ENCODE results near the gene CRYGS.
"Not testable (repeated sequence)": the region's sequence is repeated elsewhere in the genome, so short reads cannot be mapped to it uniquely, and the experiment has no call there.

Gene CRYGS

GRCh38 chr3:186569779-186570095 is 25.6 kb upstream of the CRYGS start:
- TF ChIP-seq POLR2A (IDR thresholded peaks at IDR 0.05; ENCODE audit: extremely low read depth, insufficient read length) (no peak), MYC (IDR thresholded peaks at IDR 0.05; ENCODE audit: low read depth, low read length) (no peak), MAX (IDR thresholded peaks at IDR 0.05; ENCODE audit: low read depth, low read length) (no peak), CTCF (IDR thresholded peaks at IDR 0.05; ENCODE audit: low read depth, low read length) (no peak)
- peak overlapping the region; percentile 98 for H3K4me3 ChIP-seq (ENCODE audit: low read depth, low read length)
- no peak for DNase-seq (ENCODE audit: low read depth)

GRCh38 chr3:186569361-186569760 is 25.2 kb upstream of the CRYGS start:
- H3K4me3 ChIP-seq (ENCODE audit: low read depth, low read length): peak overlapping the region; percentile 98
- not testable (repeated sequence) for DNase-seq (ENCODE audit: low read depth)

GRCh38 chr3:186567072-186567921 is 23.1 kb upstream of the CRYGS start, which contains the start of gene TBCCD1:
TSS of gene TBCCD1 (minus strand) at chr3:186567339. CDS start at chr3:186564329, 3,010 bp downstream.
- peak; percentile 93 for DNase-seq (ENCODE audit: low read depth)
- peak within 1 kb of the TSS; percentile 79 for H3K4me3 ChIP-seq (ENCODE audit: low read depth, low read length)
- TF ChIP-seq CTCF (IDR thresholded peaks at IDR 0.05; ENCODE audit: low read depth, low read length): no peak
- TF ChIP-seq MAX (IDR thresholded peaks at IDR 0.05; ENCODE audit: low read depth, low read length): no peak; the same call in 1 of the 2 replicates
- peak; percentile 71; the same call in 1 of the 2 replicates for TF ChIP-seq MYC (IDR thresholded peaks at IDR 0.05; ENCODE audit: low read depth, low read length)
- peak; percentile 94 for TF ChIP-seq POLR2A (IDR thresholded peaks at IDR 0.05; ENCODE audit: extremely low read depth, insufficient read length)

GRCh38 chr3:186566772-186567071 is 22.5 kb upstream of the CRYGS start:
- DNase-seq (ENCODE audit: low read depth): no peak
- H3K4me3 ChIP-seq (ENCODE audit: low read depth, low read length): peak overlapping the region; percentile 79
- TF ChIP-seq POLR2A (IDR thresholded peaks at IDR 0.05; ENCODE audit: extremely low read depth, insufficient read length) (no peak), MYC (IDR thresholded peaks at IDR 0.05; ENCODE audit: low read depth, low read length) (no peak), MAX (IDR thresholded peaks at IDR 0.05; ENCODE audit: low read depth, low read length) (no peak), CTCF (IDR thresholded peaks at IDR 0.05; ENCODE audit: low read depth, low read length) (no peak)

- no peak overlapping the region for H3K4me3 ChIP-seq (ENCODE audit: low read depth, low read length)
- no peak for DNase-seq (ENCODE audit: low read depth)
- no peak for TF ChIP-seq MYC (IDR thresholded peaks at IDR 0.05; ENCODE audit: low read depth, low read length)
- TF ChIP-seq POLR2A (IDR thresholded peaks at IDR 0.05; ENCODE audit: extremely low read depth, insufficient read length): no peak
- TF ChIP-seq CTCF (IDR thresholded peaks at IDR 0.05; ENCODE audit: low read depth, low read length): no peak
- no peak for TF ChIP-seq MAX (IDR thresholded peaks at IDR 0.05; ENCODE audit: low read depth, low read length)
These were observed 20.4 kb upstream of the CRYGS start for GRCh38 chr3:186564586-186564985.

- no peak overlapping the region for H3K4me3 ChIP-seq (ENCODE audit: low read depth, low read length)
- TF ChIP-seq MAX (IDR thresholded peaks at IDR 0.05; ENCODE audit: low read depth, low read length) (no peak), POLR2A (IDR thresholded peaks at IDR 0.05; ENCODE audit: extremely low read depth, insufficient read length) (no peak), CTCF (IDR thresholded peaks at IDR 0.05; ENCODE audit: low read depth, low read length) (no peak), MYC (IDR thresholded peaks at IDR 0.05; ENCODE audit: low read depth, low read length) (no peak)
- no peak for DNase-seq (ENCODE audit: low read depth)
These were observed 8.3 kb upstream of the CRYGS start for GRCh38 chr3:186552408-186553031.

Measured in NB4 (cell line).